Left forelimb (tissue), 1 donor: ENCODE results near the gene ZSWIM6.

ENCODE experiments used
- DNase-seq: peaks from one replicate; pipeline ENCODE4 v3.0.0-alpha.2; 2018; ENCODE audit warnings: low spot score

The ZSWIM6 gene

GRCh38 chr5:61549530-61549929 lies 217.5 kb downstream of the ZSWIM6 start:
- DNase-seq = no peak

- DNase-seq = no peak
Measured at GRCh38 chr5:61551637-61552313, 219.7 kb downstream of the ZSWIM6 start.

DNA sequence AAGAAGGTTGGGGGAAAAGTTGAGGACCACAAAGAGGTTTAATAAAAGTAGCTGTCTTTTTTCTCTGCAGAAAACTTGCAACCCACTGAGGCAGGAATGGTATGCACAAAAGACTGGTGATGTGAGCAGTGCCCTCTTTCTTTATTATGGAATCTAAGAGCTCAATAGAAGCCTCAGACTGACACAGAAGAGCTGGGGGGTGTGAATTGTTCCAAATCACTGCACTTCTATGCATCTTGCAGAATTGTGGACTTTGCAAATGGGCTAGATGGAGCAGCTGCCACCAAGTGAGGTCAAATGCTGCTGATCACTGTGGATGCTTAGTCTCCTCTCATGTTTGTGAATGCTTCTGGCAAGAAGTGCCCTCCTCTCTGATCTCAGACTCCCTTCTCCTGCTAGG lies 227.1 kb downstream of the ZSWIM6 start:
- no peak for DNase-seq

GRCh38 chr5:61559722-61560121 lies 227.7 kb downstream of the ZSWIM6 start:
- no peak for DNase-seq

GRCh38 chr5:61563401-61563800 lies 231.3 kb downstream of the ZSWIM6 start:
- no peak for DNase-seq

DNA sequence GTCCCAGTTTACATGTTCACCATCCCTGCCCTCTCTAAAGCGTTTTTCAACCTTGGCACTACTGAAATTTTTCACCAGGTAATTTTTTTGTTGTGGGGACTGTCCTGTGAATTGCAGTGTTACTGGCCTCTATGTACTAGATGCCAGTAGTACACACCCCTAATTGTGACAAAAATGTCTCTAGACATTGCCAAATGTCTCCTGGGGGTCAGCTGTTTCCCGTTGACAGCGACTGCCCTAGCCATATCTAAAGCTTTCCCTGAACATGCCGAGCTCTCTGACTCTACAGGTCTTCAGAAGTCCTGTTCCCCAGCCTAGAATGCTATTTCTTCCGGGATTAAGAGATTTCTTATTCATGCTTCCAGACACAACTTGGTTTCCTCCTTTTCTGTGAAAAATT lies 235.3 kb downstream of the ZSWIM6 start:
- DNase-seq = no peak

GRCh38 chr5:61569353-61569752 lies 237.3 kb downstream of the ZSWIM6 start:
- DNase-seq = no peak

GRCh38 chr5:61570767-61571166 lies 238.7 kb downstream of the ZSWIM6 start:
- no peak for DNase-seq

DNA sequence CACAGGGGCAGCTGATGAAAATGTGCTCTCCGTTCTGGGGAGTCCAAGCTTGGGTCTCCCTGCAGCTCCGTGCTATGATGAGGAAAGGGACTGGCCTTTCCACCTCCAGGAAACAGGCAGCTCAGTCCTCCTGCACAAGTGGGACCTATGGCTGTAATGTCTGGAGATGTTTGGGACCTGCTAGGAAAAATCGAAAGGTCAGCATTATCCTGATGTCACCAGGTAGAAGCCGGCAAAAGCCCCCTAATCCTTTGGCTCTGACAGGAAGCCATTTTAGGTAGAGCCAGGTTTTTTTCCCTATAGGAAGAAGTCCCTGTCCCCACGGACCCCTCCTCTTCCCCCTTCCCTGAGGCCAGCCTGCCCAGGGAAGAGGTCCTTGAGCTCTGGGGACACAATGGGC lies 240.9 kb downstream of the ZSWIM6 start:
- DNase-seq = no peak

- no peak for DNase-seq
Measured at GRCh38 chr5:61575103-61575502, 243.0 kb downstream of the ZSWIM6 start.

DNA sequence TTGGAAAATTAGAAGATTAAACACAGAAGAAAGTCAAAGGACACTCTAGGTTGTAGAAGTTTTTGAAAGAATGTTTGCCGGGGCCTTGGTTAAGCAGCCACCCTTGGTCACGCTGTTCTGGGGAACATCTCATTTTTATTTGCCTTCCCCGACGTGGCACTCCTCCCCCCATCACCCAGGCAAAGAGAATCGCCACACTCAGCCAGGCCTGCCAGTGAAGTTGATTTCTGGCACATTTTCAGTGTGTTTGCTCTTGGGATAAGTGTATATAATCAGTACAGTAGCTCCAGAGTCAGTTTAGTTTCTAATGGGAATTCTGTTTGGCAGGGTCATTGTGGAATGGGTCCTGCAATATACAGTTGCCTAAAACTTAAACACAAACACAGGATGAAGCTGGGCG lies 243.5 kb downstream of the ZSWIM6 start:
- no peak for DNase-seq

GRCh38 chr5:61576556-61576955 lies 244.5 kb downstream of the ZSWIM6 start:
- no peak for DNase-seq

GRCh38 chr5:61578858-61579503 lies 246.9 kb downstream of the ZSWIM6 start:
- no peak for DNase-seq

- DNase-seq = no peak
Measured at GRCh38 chr5:61582205-61582820, 250.3 kb downstream of the ZSWIM6 start.

GRCh38 chr5:61582887-61583286 lies 250.8 kb downstream of the ZSWIM6 start:
- no peak for DNase-seq

- DNase-seq = no peak
Measured at GRCh38 chr5:61586096-61587084, 254.3 kb downstream of the ZSWIM6 start.

GRCh38 chr5:61587125-61587524 lies 255.1 kb downstream of the ZSWIM6 start:
- DNase-seq = no peak

GRCh38 chr5:61588216-61588615 lies 256.2 kb downstream of the ZSWIM6 start:
- no peak for DNase-seq

DNA sequence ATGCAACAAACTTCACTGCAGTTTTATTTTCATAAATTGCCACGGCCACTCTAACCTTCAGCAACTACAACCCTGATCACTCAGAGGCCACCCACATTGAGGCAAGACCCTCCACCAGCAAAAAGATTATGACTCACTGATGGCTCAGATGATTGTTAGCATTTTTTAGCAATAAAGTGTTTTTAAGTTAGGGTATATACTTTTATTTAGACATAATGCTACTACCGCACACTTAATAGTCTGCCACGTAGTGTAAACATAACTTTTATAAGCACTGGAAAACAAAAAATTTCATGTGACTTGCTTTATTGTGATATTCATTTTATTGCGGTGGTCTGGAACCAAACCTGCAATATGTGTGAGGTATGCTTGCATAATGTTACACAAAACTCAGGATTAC lies 257.9 kb downstream of the ZSWIM6 start:
- no peak for DNase-seq

DNA sequence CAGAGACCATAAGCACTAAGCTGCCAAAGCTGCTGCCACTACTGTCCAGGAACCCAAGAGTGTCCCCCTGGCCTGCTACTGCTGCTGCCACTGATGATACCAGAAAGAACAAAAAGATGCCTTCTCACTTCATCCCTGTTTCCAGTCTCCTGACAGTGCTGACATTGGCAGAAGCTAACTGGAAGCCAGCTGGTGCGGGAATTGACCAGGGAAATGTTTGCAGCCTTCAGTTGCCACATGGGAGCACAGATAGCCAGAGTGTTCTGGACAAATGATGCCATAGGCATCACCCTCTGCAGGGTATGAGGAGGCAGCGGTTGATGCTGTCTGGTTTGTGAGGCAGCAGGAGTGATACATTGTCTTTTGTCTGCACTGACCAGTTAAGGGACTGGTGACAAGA lies 258.4 kb downstream of the ZSWIM6 start:
- DNase-seq = no peak

GRCh38 chr5:61591859-61592258 lies 259.8 kb downstream of the ZSWIM6 start:
- DNase-seq = no peak

- no peak for DNase-seq
Measured at GRCh38 chr5:61595426-61595825, 263.4 kb downstream of the ZSWIM6 start.
